WTC11 (cell line): Measurements from ENCODE around the gene SETD1A. TPM values are rescaled to one million over a fixed set of nuclear protein-coding genes. Genes with fewer than 3 reads are reported as not detected.

Source experiments
- ATAC-seq: fragments of 200-7000 bp; cut with Tn5 transposase; 2 replicates; pipeline ENCODE4 v1.10.0; 2021; ENCODE audit warnings: mild to moderate bottlenecking, moderate library complexity
- CTCF ChIA-PET: fragments of 300-600 bp; sonication (Branson Sonifier 250); formaldehyde crosslinking; loops from one replicate; lab custom pipeline; 2021; ENCODE audit warnings: antibody characterized with exemption; lab: Charles Lee
- POLR2A ChIA-PET: fragments of 350-600 bp; sonication (Branson Sonifier 250); formaldehyde crosslinking; loops from one replicate; lab custom pipeline; 2021; ENCODE audit warnings: antibody characterized with exemption; lab: Charles Lee
- DNase-seq: peaks from one replicate; pipeline ENCODE4 v3.0.0; 2021; ENCODE audit warnings: low spot score
- H3K27ac Mint-ChIP-seq: 2 replicates; pipeline ENCODE4 v1.8.0; 2021; ENCODE audit warnings: mixed read lengths
- H3K27me3 Mint-ChIP-seq: 2 replicates; pipeline ENCODE4 v1.8.0; 2021; ENCODE audit warnings: low read depth, mild to moderate bottlenecking, moderate library complexity, mixed read lengths
- H3K36me3 Mint-ChIP-seq: 2 replicates; pipeline ENCODE4 v1.8.0; 2021; ENCODE audit warnings: mixed read lengths
- H3K4me1 Mint-ChIP-seq: 2 replicates; pipeline ENCODE4 v1.8.0; 2022; ENCODE audit warnings: mixed read lengths
- H3K4me3 Mint-ChIP-seq: 2 replicates; pipeline ENCODE4 v1.8.0; 2021; ENCODE audit warnings: mild to moderate bottlenecking, moderate library complexity, mixed read lengths
- H3K9me3 Mint-ChIP-seq: 2 replicates; pipeline ENCODE4 v1.8.0; 2021; ENCODE audit warnings: mixed read lengths
- ATF3 ChIP-seq: sonication (generic); formaldehyde crosslinking; conservative IDR thresholded peaks from 2 replicates; pipeline ENCODE4 v1.8.1; 2022; ENCODE audit warnings: mild to moderate bottlenecking, missing genetic modification reagents
- CREM ChIP-seq: sonication (generic); formaldehyde crosslinking; IDR thresholded peaks from 2 replicates; pipeline ENCODE4 v1.8.1; 2022; ENCODE audit warnings: mild to moderate bottlenecking, missing genetic modification reagents, moderate library complexity
- ETV6 ChIP-seq: sonication (generic); formaldehyde crosslinking; IDR thresholded peaks from 2 replicates; pipeline ENCODE4 v1.8.1; 2022; ENCODE audit warnings: mild to moderate bottlenecking, missing genetic modification reagents
- FOXJ3 ChIP-seq: sonication (generic); formaldehyde crosslinking; IDR thresholded peaks from 2 replicates; pipeline ENCODE4 v1.9.0; 2021; ENCODE audit warnings: missing genetic modification reagents, mild to moderate bottlenecking, borderline replicate concordance
- FOXP1 ChIP-seq: sonication (generic); formaldehyde crosslinking; IDR thresholded peaks from 2 replicates; pipeline ENCODE4 v1.8.0; 2022; ENCODE audit warnings: missing genetic modification reagents, mild to moderate bottlenecking, moderate library complexity, borderline replicate concordance
- FOXP4 ChIP-seq: sonication (generic); formaldehyde crosslinking; IDR thresholded peaks from 2 replicates; pipeline ENCODE4 v1.8.0; 2022; ENCODE audit warnings: mild to moderate bottlenecking, missing genetic modification reagents
- IRF2 ChIP-seq: sonication (generic); formaldehyde crosslinking; IDR thresholded peaks from 2 replicates; pipeline ENCODE4 v1.8.0; 2022; ENCODE audit warnings: low read depth, missing genetic modification reagents, borderline replicate concordance
- MAX ChIP-seq: sonication (generic); formaldehyde crosslinking; IDR thresholded peaks from 2 replicates; pipeline ENCODE4 v1.8.0; 2022; ENCODE audit warnings: mild to moderate bottlenecking, missing genetic modification reagents
- MLX ChIP-seq: sonication (generic); formaldehyde crosslinking; IDR thresholded peaks from 2 replicates; pipeline ENCODE4 v1.8.1; 2023; ENCODE audit warnings: mild to moderate bottlenecking, missing genetic modification reagents, moderate library complexity
- MXD4 ChIP-seq: fragments of 250-450 bp; sonication (Bioruptor Pico); IDR thresholded peaks from 2 replicates; pipeline ENCODE4 v1.8.0; 2021; ENCODE audit warnings: mild to moderate bottlenecking, moderate library complexity, borderline replicate concordance
- NFATC4 ChIP-seq: fragments of 250-450 bp; sonication (Bioruptor Pico); IDR thresholded peaks from 2 replicates; pipeline ENCODE4 v1.9.0; 2021; ENCODE audit warnings: mild to moderate bottlenecking
- NFE2L1 ChIP-seq: sonication (generic); formaldehyde crosslinking; IDR thresholded peaks from 2 replicates; pipeline ENCODE4 v1.8.1; 2023; ENCODE audit warnings: missing genetic modification reagents
- NR3C1 ChIP-seq: sonication (generic); formaldehyde crosslinking; conservative IDR thresholded peaks from 2 replicates; pipeline ENCODE4 v1.8.1; 2023; ENCODE audit warnings: low read depth, mild to moderate bottlenecking, missing genetic modification reagents
- PRRX2 ChIP-seq: fragments of 250-450 bp; sonication (Bioruptor Pico); IDR thresholded peaks from 2 replicates; pipeline ENCODE4 v1.8.0; 2021; ENCODE audit warnings: mild to moderate bottlenecking
- SP1 ChIP-seq: sonication (generic); formaldehyde crosslinking; conservative IDR thresholded peaks from 2 replicates; pipeline ENCODE4 v1.8.1; 2022; ENCODE audit warnings: missing genetic modification reagents
- STAT6 ChIP-seq: sonication (generic); formaldehyde crosslinking; conservative IDR thresholded peaks from 2 replicates; pipeline ENCODE4 v1.8.1; 2023; ENCODE audit warnings: mild to moderate bottlenecking, low read depth, missing genetic modification reagents, moderate library complexity
- TEAD1 ChIP-seq: sonication (generic); formaldehyde crosslinking; IDR thresholded peaks from 2 replicates; pipeline ENCODE4 v1.8.0; 2022; ENCODE audit warnings: mild to moderate bottlenecking, missing genetic modification reagents
- TP53 ChIP-seq: sonication (generic); formaldehyde crosslinking; IDR thresholded peaks from 2 replicates; pipeline ENCODE4 v1.8.1; 2023; ENCODE audit warnings: mild to moderate bottlenecking, missing genetic modification reagents
- ZNF138 ChIP-seq: sonication (generic); formaldehyde crosslinking; conservative IDR thresholded peaks from 2 replicates; pipeline ENCODE4 v1.8.1; 2022; ENCODE audit warnings: mild to moderate bottlenecking, moderate library complexity, missing genetic modification reagents
- ZNF317 ChIP-seq: sonication (generic); formaldehyde crosslinking; IDR thresholded peaks from 2 replicates; pipeline ENCODE4 v1.8.1; 2023; ENCODE audit warnings: low read depth, mild to moderate bottlenecking, moderate library complexity, missing genetic modification reagents, borderline replicate concordance
- ZNF416 ChIP-seq: fragments of 250-450 bp; sonication (Bioruptor Pico); IDR thresholded peaks from 2 replicates; pipeline ENCODE4 v1.9.0; 2021; ENCODE audit warnings: mild to moderate bottlenecking, inconsistent platforms
- ZNF423 ChIP-seq: fragments of 250-450 bp; sonication (Bioruptor Pico); IDR thresholded peaks from 2 replicates; pipeline ENCODE4 v2.1.2; 2022; ENCODE audit warnings: mild to moderate bottlenecking, moderate library complexity
- ZNF532 ChIP-seq: fragments of 250-450 bp; sonication (Bioruptor Pico); IDR thresholded peaks from 2 replicates; pipeline ENCODE4 v1.9.0; 2021; ENCODE audit warnings: mild to moderate bottlenecking, borderline replicate concordance
- ZNF671 ChIP-seq: fragments of 250-450 bp; sonication (Bioruptor Pico); IDR thresholded peaks from 2 replicates; pipeline ENCODE4 v1.8.0; 2021; ENCODE audit warnings: mild to moderate bottlenecking
- total RNA-seq: library from RNA; stranded (reverse); gene quantifications from 3 replicates; pipeline ENCODE4 v1.2.3, GENCODE V29; 2021

Gene SETD1A
- total RNA-seq, 1 experiment from 2014 or later: 31.1 TPM

GRCh38 chr16:30980434-30980833 lies 22.9 kb downstream of the SETD1A start:
- peaks cover 3% of the 10 kb centered on the region for H3K4me1 Mint-ChIP-seq
- no peak for TF ChIP-seq NR3C1 (CRISPR knock-in tag)
- no peak for TF ChIP-seq MAX (CRISPR knock-in tag)
- TF ChIP-seq FOXJ3 (CRISPR knock-in tag): no peak
- no peak for TF ChIP-seq SP1 (CRISPR knock-in tag)
- TF ChIP-seq FOXP4 (CRISPR knock-in tag): no peak
- no peak for TF ChIP-seq NFATC4 (CRISPR knock-in tag)
- TF ChIP-seq ZNF138 (CRISPR knock-in tag): no peak
- TF ChIP-seq, all 79 proteins: peak for 0
- Mint-ChIP-seq H3K27ac (no peak overlapping the region), H3K27me3 (peaks cover 2% of the 10 kb centered on the region; the same call in 1 of the 2 replicates), H3K9me3 (no peaks in the 10 kb centered on the region), H3K36me3 (peaks cover 34% of the 10 kb centered on the region), H3K4me3 (no peak overlapping the region)
- ChIA-PET CTCF (no interaction called here), POLR2A (no interaction called here)
- ATAC-seq (no peak), DNase-seq (no peak)

GRCh38 chr16:30980959-30981358 lies 23.4 kb downstream of the SETD1A start:
- Mint-ChIP-seq H3K36me3 (peaks cover 29% of the 10 kb centered on the region), H3K4me1 (peaks cover 6% of the 10 kb centered on the region), H3K27me3 (peaks cover 2% of the 10 kb centered on the region; the same call in 1 of the 2 replicates), H3K27ac (no peak overlapping the region), H3K9me3 (no peaks in the 10 kb centered on the region), H3K4me3 (no peak overlapping the region)
- DNase-seq: no peak
- ChIA-PET CTCF (no interaction called here), POLR2A (no interaction called here)
- ATAC-seq: no peak
- no peak for TF ChIP-seq ZNF671 (CRISPR knock-in tag)
- no peak for TF ChIP-seq NFE2L1 (CRISPR knock-in tag)
- no peak for TF ChIP-seq ZNF532 (CRISPR knock-in tag)
- no peak for TF ChIP-seq ETV6 (CRISPR knock-in tag)
- TF ChIP-seq ZNF317 (CRISPR knock-in tag): no peak
- no peak for TF ChIP-seq FOXP1 (CRISPR knock-in tag)
- TF ChIP-seq MXD4 (CRISPR knock-in tag): no peak
- TF ChIP-seq PRRX2: no peak
- TF ChIP-seq IRF2 (CRISPR knock-in tag): no peak
- no peak for TF ChIP-seq FOXJ3 (CRISPR knock-in tag)
- no peak for TF ChIP-seq STAT6 (CRISPR knock-in tag)
- no peak for TF ChIP-seq TP53 (CRISPR knock-in tag)
- no peak for TF ChIP-seq ZNF416 (CRISPR knock-in tag)
- TF ChIP-seq ZNF423: no peak
- no peak for TF ChIP-seq TEAD1 (CRISPR knock-in tag)
- no peak for TF ChIP-seq CREM (CRISPR knock-in tag)
- TF ChIP-seq ATF3 (CRISPR knock-in tag): no peak
- TF ChIP-seq SP1 (CRISPR knock-in tag): no peak
- TF ChIP-seq MLX: no peak
